ENCODE results near the gene SEMA7A.
A peak's percentile ranks its signal among the peaks of the same experiment; 100 is the strongest.

Gene SEMA7A

DNA sequence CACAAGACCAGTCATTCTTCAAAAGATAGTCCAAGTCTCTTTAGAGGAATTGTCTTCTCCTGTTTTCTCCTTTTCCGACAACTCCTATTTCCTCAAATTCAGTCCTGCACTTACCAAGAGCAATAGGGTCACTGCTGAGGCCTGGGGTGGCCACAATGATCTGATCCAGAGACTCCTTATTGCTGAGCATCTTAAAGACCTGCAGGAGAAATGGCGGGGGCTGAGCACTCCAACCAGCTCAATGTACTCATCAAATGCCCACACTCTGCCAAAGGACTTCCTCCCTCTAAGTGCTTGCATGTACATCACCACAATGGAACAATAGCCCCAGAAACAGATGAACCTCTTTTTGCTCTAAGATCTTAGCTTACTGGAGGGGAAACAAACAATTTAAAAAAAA, 17.6 kb upstream of the SEMA7A start:
- DNase-seq: no peak

DNA sequence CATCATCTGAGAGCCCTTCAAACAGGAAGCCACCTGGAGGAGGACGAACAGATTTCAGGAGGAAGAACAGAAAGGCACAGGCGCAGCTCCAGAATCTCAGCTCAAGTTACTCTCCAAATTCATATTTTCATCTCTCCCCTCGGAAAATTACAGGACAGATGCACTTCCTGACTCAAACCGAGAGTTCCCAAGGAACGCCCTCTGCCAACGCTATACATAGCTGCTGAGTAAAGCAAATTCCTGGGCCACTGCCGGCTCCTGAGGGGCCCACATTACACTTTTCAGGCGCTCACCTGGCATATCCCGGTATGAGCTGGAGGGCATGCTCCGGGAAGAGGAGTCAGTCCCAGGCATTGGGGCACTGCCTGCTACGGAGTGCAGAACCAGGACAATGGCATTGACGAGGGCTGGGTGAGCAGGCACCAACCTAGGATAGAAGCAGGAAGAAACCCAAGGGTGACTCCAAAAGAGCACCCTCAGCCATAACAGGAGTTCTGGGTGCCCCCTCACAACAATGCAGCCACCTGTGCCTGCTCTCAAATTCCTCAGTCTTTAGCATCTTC, 16.0 kb upstream of the SEMA7A start:
- DNase-seq: no peak

DNA sequence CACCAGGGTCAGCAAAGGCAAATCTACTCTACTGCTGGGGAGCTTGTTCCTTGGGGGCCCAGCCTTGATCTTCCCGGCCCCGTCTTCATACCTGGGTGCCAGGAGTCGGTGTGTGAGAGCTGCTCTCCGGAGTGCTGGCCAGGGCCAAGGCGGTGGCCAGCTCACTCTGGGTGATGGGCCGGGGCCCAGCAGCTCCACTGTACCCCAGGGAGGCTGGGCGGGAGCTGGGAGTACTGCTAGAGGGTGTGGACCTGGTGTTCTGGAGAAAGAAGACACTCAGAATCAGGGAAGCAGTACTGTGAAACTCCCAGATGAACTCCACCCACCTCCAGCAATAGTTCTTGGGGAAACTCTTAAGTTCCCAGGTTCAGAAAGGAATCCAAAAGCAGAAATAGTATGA, 15.3 kb upstream of the SEMA7A start:
- DNase-seq: no peak

DNA sequence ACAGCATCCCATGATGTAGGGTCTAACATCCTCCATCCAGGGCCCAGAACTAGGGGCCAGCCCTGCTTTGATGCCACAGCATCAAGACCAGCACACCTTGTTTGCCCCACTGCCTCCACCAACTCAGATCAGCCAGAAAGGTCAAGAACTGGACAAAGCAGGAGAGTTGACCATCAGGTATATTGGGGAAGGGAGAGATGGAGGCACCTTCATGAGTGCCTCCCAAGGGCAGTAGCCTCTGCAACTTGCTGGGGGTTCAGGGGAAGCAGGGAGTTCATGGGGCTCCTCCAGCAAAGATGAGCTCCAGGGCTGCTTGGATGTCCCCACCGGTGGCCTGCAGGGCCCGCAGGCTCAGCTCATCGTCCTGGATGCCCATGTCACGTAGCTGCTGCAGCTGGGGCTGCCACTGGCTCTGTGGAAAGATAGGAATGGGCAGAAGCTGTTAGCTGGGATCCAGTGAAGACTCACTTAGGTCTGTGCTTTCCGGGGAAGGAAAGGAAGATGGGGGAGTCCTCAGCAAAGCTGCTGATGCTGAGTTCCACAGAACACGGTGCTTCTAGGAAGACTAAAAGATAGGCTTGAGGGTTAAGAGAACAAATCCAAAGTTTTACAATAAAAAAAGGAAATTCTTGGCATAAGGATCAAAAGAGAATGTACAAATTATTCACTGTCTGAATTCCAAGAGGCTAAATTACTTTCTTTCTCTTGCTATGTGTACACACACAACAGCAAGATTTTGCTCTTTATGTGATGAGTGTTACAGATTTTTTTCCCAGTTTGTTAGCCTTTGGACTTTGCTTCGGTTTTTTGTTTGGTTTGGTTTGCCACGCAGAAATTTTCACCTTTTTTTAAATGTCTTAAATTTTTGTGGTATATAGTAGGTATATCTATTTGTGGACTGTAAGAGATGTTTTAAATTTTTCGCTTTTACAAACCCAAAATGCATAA, 12.3 kb upstream of the SEMA7A start:
- DNase-seq: no peak

DNA sequence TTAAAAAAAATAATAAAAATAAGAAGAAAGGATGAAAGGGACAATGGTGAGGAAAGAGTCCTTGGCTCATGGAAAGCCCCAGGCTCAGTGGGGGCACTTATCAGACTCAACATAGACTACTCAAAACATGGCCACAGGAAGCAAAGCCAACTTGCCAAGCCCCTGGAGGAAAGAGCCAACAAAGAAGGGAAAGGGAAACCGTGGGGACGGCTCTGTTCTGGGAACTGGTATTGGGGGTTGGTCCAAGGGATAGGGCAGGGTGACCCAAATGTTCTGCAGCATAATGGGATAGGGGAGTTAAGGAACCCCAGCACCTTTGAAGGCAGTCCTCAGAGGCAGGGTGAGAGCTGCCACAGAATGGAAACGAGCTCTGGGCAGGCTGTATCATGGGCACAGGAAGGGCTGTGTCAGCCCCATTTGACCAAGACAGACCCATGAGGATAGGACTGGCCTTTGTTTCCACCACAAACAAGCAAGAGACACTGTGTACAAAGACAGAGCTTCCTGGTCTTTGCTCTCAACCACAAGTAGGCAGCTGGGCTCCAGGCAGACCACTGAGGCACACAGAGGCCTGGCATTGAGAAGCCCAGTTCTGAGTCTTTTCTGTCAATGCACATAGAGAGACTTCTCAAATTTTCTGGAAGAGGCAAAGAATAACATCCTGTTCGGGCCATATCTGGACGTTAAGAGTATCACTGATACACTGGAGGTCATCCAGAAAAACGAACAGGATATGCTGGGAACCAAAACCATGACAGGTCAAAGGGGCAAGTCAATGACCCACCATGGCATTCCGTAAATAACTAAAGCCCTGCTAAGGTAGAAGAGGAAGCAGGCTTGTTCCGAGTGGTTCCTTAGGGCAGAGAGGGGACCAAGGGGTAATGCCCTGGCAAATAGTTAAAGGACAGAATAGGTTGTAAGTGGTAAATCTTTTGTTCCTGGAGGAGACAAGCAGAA, 10.6 kb upstream of the SEMA7A start:
- no peak for DNase-seq

GRCh38 chr15:74443100-74443909, 9.5 kb upstream of the SEMA7A start:
- DNase-seq: no peak

GRCh38 chr15:74442604-74443003, 8.8 kb upstream of the SEMA7A start:
- DNase-seq: no peak

DNA sequence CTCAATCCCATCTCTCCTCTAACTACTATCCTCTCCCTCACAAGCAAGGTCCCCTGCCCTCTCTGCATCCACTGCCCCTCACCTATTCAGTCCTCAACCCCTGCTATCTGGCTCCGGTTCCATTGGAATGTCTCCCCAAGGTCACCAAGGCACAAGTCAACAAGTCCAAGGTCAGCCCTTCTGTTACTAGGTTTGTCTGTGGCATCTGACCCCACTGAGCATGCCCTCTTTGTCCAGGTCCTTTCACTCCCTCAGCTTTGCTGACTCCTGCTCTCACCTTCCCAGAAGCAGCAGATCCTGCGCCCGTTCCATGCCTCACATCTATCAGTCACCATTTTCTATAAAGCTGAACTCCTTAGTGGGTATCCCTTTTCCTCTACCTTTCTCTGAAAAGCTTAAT, 8.3 kb upstream of the SEMA7A start:
- no peak for DNase-seq

- no peak for DNase-seq
These were observed 7.6 kb upstream of the SEMA7A start for GRCh38 chr15:74441248-74441941.

- peak; percentile 62 for DNase-seq
These were observed 5.1 kb upstream of the SEMA7A start for GRCh38 chr15:74438721-74439316.

DNA sequence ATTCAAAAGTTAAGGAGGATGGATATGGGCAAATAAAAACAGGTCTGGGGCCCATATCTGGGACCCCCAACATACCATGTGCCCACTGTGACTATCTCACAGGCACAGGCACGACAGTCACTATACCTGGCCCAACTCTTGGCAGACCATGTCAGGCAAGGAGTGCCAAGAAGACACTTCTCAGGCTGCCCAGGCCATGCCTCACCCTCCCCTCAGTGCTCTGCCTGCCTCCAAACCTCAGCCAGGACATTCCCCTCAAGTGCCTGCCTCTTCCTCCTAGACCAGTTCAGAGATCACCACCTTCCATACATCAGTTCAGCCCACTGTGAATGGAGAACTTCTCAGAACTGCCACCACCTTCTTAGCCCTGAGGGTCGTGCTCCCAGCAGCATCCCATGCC, 4.4 kb upstream of the SEMA7A start:
- no peak for DNase-seq

GRCh38 chr15:74434263-74435136, 742 bp upstream of the SEMA7A start:
- DNase-seq: no peak

DNA sequence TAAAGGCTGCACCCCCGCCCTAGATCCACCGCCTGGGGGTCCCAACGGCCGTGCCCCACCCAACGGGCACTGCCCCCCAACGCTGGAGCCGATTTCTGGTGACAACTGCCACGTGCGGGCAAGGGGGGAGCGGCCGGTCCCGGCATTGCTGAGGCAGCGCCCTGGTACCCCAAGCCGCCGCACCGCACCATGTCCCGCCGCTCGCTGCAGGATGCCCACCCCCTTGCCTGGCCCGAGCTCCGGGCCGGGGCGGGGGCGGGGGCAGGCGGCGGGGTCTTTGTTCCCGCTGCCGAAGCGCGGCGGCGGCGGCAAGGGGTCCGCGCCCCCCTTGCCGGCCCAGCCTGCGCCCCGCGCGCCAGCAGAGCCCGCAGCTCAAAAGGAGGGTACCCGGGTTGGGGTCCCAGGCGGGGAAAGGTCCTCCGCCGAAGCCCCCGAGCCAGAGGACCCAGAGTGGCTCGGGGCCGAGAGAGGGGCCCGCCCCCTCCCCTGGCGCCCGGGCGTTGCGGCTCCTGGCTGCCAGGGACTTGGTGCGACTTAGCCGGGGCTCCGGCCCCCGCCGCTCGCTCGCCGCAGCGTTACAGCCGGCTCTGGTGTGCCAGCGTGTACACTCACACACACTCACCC, 678 bp downstream of the SEMA7A start:
- DNase-seq: no peak

DNA sequence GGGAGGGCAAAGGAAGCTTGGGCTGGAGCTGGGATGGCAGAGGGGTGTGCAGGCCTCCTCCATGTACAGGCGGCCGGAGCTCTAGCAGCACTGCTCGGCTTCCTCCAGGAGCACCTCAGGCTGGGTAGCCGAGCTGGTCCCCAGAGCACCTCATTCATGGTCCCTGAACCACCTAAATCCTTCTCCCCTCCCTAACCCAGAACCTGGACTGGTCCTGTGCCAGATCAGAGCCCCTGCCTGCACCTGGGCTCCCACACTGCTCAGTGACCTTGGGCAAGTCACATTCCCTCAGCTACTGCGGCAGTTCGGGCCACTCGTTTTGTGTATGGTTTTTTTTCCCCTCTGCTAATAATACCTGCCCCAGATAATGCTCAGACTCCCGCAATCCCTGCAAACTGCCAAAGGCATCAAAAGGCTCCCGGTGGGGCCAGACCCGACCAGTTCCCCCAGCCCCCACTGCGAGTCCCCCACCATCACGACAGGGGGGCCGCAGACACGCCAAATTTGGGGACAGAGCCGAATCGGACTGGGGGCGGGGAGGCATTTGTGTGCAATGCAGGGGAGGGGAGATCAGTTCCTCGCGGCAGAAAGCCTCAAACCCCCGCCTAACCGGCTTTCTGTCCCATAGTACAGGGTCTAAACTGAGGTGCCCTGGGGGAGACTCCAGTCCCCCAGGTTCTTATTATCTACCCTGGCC, 1.3 kb downstream of the SEMA7A start:
- no peak for DNase-seq

GRCh38 chr15:74431645-74432044, 2.1 kb downstream of the SEMA7A start:
- DNase-seq: no peak

DNA sequence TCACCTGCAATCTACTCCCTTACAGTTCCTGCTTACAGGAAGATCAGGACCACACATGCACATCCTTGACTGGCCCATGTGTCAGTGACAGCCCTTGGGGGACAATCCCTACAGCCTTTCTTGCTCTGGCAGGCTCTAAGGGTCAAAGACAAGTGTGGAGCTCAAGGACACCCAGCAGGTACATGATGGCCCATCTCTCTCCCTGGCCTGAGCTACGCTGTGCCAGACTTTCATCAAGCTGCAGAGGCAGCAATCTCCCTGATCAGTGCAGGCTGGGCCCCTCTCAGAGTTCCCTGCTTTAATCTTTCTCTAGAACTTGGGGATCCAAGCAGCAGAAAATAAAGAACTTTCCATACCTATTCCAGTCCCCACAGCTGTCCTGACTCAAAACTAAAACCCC, 2.6 kb downstream of the SEMA7A start:
- DNase-seq: no peak

- no peak for DNase-seq
These were observed 3.2 kb downstream of the SEMA7A start for GRCh38 chr15:74430510-74430951.

DNA sequence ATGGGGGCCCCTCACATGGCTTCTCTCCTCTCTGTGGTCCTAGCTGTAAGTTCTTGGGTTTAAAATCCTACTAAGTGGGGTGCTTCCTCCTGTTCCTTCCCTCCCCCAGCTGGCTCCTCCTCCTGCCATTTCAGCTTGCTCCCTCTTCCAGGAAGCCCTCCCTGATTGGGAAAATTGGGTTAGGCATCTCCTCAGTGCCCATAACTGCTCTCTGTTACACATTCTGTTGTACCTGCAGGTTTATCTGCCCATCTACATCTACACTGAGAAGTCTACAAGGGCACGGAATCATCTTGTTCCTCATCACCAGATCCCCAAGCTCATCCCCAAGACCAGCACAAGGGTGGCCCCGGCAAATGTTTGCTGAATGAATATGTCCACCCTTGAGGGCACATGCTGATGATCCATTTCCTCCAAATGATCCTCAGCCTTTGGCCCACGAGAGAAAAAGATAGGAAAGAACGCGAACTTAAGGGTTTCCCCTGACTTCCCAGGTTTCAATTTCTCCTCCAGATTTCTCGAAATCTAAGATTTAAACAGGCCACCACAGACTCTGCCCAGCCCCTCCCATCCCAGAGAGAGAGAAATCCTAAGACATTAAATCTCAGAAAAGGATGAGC, 3.9 kb downstream of the SEMA7A start:
- DNase-seq: no peak

All from NCI-H2171 (cell line).